GM19328 (cell line): ENCODE results near the gene ULK1.

Experiments
- ATAC-seq: cut with Tn5 transposase; IDR thresholded peaks from one replicate; pipeline ENCODE4 v1.9.1; 2021; ENCODE audit warnings: mild to moderate bottlenecking, moderate library complexity; ENCODE audit not compliant: unreplicated experiment

Gene ULK1

DNA sequence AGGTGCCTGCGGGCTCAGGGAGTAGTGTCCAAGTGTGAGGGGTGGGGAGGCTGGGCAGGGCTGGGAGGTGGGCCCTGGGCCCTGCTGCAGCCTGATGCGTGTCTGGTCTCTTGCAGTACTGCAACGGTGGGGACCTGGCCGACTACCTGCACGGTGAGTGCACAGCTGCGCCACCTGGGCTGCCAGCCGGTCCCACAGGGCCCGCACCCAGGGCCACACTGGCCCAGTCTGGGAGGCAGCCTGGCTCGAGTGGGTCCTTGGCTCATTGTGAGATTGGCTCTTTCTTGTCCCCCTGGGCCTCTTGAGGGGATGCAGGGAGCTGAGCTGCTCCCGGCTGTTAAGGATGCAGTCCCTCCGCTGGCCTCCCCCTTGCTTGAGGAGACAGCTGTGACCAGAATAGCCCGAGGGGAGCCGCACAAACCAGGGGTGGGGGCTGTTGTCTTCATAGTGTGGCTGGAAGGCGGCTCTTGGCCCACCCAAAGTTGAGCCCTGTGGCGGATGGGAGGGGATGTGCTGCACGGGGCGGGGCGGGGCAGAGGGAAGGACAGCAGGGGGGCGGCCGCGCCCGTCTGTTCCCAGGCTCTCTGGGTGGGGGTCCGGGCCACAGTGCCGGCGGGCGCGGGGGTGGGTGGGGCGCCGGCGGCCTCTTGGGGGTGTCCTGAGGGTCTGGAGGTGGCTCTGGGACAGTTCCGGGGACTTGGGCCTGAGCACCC is 13.1 kb downstream of the ULK1 start:
- no peak for ATAC-seq

GRCh38 chr12:131908092-131909080 is 14.0 kb downstream of the ULK1 start:
- ATAC-seq, result no peak

DNA sequence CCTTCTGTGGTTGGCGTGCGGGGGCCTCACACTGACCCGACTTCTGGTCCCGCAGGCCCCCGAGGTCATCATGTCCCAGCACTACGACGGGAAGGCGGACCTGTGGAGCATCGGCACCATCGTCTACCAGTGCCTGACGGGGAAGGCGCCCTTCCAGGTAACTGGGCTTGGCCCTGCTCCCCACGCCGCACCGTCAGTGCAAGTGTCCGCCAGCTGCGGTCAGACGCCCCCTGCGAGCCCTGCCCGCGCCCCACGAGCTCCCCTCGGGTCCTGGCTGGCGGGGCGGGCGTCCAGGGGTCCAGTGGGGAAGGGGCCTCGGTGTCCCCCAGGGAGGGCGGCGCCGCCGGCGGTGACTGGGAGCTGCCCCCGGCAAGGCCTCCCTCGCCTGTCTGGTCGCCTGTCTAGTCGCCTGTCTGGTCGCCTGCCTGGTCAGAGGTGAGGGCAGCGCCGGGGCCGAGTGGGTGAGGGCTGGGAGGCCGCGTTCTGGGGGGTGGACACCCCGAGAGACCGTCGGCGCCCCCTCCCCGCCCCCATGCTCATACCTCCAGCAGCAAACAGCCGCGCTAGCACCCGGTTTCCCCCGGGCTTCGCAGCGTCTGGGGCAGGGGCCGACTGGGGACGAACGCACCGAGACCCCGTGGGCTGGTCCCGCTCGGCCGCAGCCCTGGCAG is 14.8 kb downstream of the ULK1 start:
- ATAC-seq, result no peak

- ATAC-seq, result no peak
Observed at GRCh38 chr12:131909752-131910219, 15.4 kb downstream of the ULK1 start.

GRCh38 chr12:131910302-131911027 is 16.0 kb downstream of the ULK1 start:
- ATAC-seq, result no peak

GRCh38 chr12:131911028-131911650 is 16.7 kb downstream of the ULK1 start:
- ATAC-seq, result no peak

- ATAC-seq, result no peak
Observed at GRCh38 chr12:131911851-131912477, 17.5 kb downstream of the ULK1 start.

- no peak for ATAC-seq
Observed at GRCh38 chr12:131912518-131913274, 18.3 kb downstream of the ULK1 start.

DNA sequence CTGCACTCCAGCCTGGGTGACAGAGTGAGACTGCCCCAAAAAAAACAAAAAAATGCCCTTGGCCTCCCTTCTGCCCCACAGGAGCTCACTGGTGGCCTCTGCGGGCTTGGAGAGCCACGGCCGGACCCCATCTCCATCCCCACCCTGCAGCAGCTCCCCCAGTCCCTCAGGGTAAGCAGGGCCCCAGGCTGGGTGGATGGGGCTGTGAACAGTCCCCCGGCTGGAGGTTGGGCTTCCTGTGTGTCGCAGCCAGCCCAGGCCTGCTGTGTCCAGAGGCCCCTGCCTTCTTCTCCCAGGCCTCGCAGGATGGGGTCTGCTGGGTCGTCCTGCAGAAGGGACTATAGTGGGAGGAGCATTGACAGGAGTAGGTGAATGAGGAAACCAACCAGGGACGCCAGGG is 19.2 kb downstream of the ULK1 start:
- no peak for ATAC-seq

GRCh38 chr12:131914179-131914702 is 19.8 kb downstream of the ULK1 start:
- no peak for ATAC-seq

DNA sequence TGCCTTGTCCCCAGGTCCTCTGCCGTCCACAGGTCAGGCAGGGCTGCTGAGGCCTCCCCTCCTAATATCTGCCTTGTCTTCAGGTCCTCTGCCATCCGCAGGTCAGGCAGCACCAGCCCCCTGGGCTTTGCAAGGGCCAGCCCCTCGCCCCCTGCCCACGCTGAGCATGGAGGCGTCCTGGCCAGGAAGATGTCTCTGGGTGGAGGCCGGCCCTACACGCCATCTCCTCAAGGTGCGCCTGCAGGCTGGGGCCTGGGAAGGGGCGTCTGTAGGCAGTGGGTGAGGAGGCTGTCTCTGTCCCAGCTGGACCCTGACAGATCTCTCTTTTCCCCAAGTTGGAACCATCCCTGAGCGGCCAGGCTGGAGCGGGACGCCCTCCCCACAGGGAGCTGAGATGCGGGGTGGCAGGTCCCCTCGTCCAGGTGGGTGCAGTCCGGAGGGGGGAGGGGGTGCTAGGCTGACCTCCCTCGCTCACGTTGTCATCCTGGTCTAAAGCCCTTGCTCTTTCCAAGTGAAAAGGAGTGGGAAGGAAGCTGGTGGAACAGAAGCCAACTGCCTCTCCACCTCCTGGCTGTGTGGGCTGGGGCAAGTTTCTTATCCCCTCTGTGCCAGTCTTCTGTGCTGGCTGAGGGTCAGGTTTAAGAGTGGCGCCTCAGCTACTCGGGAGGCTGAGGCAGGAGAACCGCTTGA is 20.7 kb downstream of the ULK1 start:
- no peak for ATAC-seq

GRCh38 chr12:131915823-131916222 is 21.4 kb downstream of the ULK1 start:
- no peak for ATAC-seq

DNA sequence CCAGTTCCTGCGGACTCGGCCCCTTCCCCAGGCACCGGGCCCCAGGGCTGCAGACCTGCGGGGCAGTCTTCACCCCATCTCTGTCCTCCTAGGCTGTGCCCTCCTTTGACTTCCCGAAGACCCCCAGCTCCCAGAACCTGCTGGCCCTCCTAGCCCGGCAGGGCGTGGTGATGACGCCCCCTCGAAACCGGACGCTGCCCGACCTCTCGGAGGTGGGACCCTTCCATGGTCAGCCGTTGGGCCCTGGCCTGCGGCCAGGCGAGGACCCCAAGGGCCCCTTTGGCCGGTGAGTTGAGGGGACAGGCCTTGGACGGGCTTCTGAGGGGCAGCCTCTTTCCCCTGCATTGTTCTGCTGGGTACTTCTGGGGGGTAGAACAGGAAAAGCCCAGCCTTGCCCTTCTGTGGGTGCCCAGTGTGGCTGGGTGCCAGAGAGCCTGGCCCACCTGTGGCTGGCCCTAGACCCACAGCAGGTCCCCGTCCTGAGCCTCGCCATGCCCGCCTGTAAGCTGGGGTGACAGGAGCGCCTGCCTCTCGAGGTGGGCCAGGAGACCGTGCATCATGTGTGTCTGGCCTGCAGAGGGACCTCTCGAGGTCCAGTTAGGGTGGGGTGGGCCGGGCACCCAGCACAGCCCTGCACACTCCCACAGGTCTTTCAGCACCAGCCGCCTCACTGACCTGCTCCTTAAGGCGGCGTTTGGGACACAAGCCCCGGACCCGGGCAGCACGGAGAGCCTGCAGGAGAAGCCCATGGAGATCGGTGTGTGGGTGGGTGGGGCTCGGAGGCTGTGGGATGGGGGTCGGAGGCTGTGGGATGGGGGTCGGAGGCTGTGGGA is 22.1 kb downstream of the ULK1 start:
- no peak for ATAC-seq

GRCh38 chr12:131917139-131917710 is 22.8 kb downstream of the ULK1 start:
- no peak for ATAC-seq

DNA sequence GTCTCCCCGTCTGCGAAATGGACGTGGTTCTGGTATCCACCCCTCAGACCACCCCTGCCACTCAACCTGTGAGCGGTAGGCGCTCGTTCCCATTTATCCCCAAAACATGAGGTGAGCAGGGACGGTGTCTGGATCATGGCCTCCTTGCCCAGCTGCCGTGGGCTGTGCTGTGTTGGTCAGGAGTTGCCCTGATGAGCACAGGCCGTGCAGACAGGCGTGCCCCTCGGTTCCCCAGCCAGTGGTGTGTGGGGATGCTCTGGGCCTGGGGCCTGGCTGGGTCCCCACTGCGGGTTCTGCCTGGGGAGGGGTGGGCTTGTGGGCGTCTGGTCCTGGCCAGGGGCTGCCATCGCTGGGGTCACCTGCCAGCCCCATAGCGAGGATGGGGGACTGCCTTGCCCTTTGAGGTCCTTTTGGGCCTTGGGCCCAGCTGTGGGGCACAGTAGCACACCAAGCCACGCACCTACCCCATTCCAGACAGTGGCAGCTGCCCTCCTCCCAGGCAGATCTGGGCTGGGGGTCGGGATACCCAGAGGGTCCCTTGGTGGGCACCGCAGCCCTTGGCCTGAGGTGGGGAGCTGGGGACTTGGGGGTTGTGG is 23.4 kb downstream of the ULK1 start:
- no peak for ATAC-seq

- no peak for ATAC-seq
Observed at GRCh38 chr12:131918311-131919050, 24.1 kb downstream of the ULK1 start.
